Naive thymus-derived CD4-positive, alpha-beta T cell (primary cell): Measurements from ENCODE around the gene LRRC31. TPM values are rescaled to one million over a fixed set of nuclear protein-coding genes. Genes with fewer than 3 reads are reported as not detected.

Experiments
- polyA plus RNA-seq, 2 donors: library from polyadenylated mRNA; unstranded; fragments of 300-500 nt; fragmentation: Illumina TruSeq; gene quantifications; one replicate each; pipeline ENCODE4 v1.2.3, GENCODE V29; 2021
- total RNA-seq, 6 experiments: library from RNA in 5 of 6; stranded (reverse) in 5 of 6; gene quantifications; 1 replicate in 5 of 6; 2 replicates in 1 of 6; pipeline ENCODE4 v1.2.3 and lab custom pipeline; 2021 to 2026

LRRC31 gene
- total and polyA plus RNA-seq, 7 experiments from 2014 or later, result not detected

Other genes starting within 250 kb of the LRRC31 start
- gene MECOM, start 206.2 kb downstream of the LRRC31 start, total RNA-seq, result under 1 TPM in 1 of 5 experiments, not detected in 4; 0.42 TPM
- not detected for gene MECOM, start 206.2 kb downstream of the LRRC31 start, polyA plus RNA-seq
- 10 to 100 TPM in 2 of 5 experiments, 1 to 10 TPM in 3; 4.0 to 19.4 (median 7.4) TPM for gene TERC, start 104.9 kb downstream of the LRRC31 start, total RNA-seq
- gene TERC, start 104.9 kb downstream of the LRRC31 start, polyA plus RNA-seq, result 1 to 10 TPM in 1 of 2 donors, not detected in 1; 1.1 TPM
- gene ACTRT3, start 100.4 kb downstream of the LRRC31 start, total RNA-seq, result under 1 TPM in 1 of 5 experiments, not detected in 4; 0.36 TPM
- under 1 TPM in 1 of 2 donors, not detected in 1; 0.32 TPM for gene ACTRT3, start 100.4 kb downstream of the LRRC31 start, polyA plus RNA-seq
- 10 to 100 TPM; 16.2 to 20.8 (median 19.0) TPM for gene MYNN, start 96.5 kb downstream of the LRRC31 start, total RNA-seq
- 10 to 100 TPM; 12.8 to 16.3 TPM for gene MYNN, start 96.5 kb downstream of the LRRC31 start, polyA plus RNA-seq
- gene LRRIQ4, start 57.1 kb downstream of the LRRC31 start, total RNA-seq, result under 1 TPM in 1 of 5 experiments, not detected in 4; 0.12 TPM
- gene LRRIQ4, start 57.1 kb downstream of the LRRC31 start, polyA plus RNA-seq, result not detected
- gene LRRC34, start 57.0 kb downstream of the LRRC31 start, total RNA-seq, result 1 to 10 TPM in 1 of 5 experiments, under 1 TPM in 4; 0.30 to 3.7 (median 0.42) TPM
- under 1 TPM; 0.26 to 0.40 TPM for gene LRRC34, start 57.0 kb downstream of the LRRC31 start, polyA plus RNA-seq
- not detected for gene SAMD7, start 41.6 kb upstream of the LRRC31 start, total RNA-seq
- not detected for gene SAMD7, start 41.6 kb upstream of the LRRC31 start, polyA plus RNA-seq
- 100 to 1,000 TPM in 3 of 5 experiments, 10 to 100 TPM in 2; 75.2 to 156 (median 110) TPM for gene SEC62, start 96.9 kb upstream of the LRRC31 start, total RNA-seq
- 100 to 1,000 TPM in 1 of 2 donors, 10 to 100 TPM in 1; 68.1 to 253 TPM for gene SEC62, start 96.9 kb upstream of the LRRC31 start, polyA plus RNA-seq
- 10 to 100 TPM in 2 of 5 experiments, 1 to 10 TPM in 3; 6.1 to 44.3 (median 8.7) TPM for gene GPR160, start 168.1 kb upstream of the LRRC31 start, total RNA-seq
- gene GPR160, start 168.1 kb upstream of the LRRC31 start, polyA plus RNA-seq, result 10 to 100 TPM; 17.1 to 22.8 TPM